Measurements from ENCODE around the gene MEPCE.
A peak's percentile ranks its signal among the peaks of the same experiment; 100 is the strongest.
"Not testable (repeated sequence)": the region's sequence is repeated elsewhere in the genome, so short reads cannot be mapped to it uniquely, and the experiment has no call there.

MEPCE gene

GRCh38 chr7:100433276-100433591 is 3.6 kb downstream of the MEPCE start:
- no peak overlapping the region for H3K4me3 ChIP-seq (ENCODE audit: low read depth, low read length)

- H3K4me3 ChIP-seq (ENCODE audit: low read depth, low read length) = no peak overlapping the region
Observed at GRCh38 chr7:100433592-100434296, 4.1 kb downstream of the MEPCE start.

GRCh38 chr7:100434297-100435144 is 4.9 kb downstream of the MEPCE start:
- H3K4me3 ChIP-seq (ENCODE audit: low read depth, low read length) = peak overlapping the region; percentile 74

DNA sequence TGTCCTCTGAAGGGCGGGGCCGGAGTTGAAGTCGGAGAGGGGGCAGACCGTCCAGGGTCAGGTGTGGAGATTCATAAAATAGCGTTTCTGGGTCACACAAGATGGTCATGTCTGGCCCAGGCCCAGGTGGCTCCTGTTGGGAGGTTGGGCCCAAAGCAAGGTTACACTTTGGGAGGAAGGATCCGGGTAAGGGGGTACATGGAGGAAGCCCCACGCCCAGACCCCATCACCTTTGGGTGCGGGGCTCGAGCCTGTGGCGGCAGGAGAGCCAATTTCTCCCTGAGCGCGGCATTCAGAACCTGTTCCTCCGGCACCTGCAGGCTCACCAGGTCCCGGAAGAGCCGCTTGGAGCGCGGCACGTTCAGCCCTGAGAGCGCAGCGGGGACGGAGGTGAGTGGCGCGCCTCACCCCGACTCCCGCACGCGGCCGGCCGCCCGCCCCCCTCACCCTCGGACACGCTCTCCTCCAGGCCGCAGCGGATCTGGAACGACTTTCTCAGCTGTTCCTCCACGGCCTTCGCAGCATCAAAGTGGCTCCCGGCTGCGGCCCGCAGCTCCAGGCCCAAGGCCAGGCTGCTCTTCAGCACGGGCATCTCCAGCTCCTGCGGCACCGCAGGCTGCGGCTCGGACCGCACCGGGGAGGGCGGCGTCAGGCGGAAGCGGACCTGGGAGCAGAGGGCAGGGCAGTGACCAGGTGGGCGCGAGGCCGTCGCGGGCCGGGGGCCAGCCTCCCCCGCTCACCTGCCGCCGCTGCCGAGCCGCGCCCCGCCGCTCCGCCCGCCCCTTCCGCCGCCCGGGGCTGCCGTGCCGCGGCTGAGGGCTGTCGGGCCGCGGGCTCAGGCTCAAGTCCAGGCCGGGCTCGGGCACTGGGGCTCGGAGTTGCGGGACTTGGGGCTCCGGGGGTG is 6.0 kb downstream of the MEPCE start:
- peak overlapping the region; percentile 74 for H3K4me3 ChIP-seq (ENCODE audit: low read depth, low read length)

- H3K4me3 ChIP-seq (ENCODE audit: low read depth, low read length) = no peak overlapping the region
Observed at GRCh38 chr7:100437150-100438100, 7.8 kb downstream of the MEPCE start.

DNA sequence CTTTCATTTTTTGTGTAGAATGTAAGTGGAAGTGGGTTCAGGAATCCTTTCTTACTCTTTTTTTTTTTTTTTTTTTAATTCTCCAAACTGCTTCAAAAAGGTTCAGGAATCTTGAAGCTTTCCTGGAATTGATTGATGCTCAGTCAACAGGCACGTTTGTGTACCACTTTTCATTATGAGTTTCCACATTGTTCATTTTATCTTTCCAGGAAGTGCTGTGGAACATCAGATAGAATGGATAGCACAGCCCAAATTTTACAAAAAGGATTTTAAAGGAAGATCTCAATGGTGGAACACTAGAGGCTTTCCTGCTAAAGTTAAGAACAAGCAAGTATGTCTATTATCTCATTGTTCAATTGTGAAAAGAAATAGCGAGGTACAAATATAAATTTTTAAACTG is 8.5 kb downstream of the MEPCE start:
- H3K4me3 ChIP-seq (ENCODE audit: low read depth, low read length) = no peak overlapping the region

DNA sequence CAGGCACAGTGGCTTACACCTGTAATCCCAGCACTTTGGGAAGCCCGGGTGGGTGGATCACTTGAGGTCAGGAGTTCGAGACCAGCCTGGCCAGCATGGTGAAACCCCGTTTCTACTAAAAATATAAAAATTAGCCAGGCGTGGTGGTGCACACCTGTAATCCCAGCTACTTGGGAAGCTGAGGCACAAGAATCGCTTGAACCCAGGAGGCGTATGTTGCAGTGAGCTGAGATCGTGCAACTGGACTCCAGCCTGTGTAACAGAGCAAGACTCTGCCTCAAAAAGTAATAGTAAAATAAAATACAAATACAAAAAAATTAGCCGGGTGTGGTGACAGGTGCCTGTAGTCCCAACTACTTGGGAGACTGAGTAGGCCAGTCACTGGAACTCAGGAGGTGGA is 9.1 kb downstream of the MEPCE start:
- H3K4me3 ChIP-seq (ENCODE audit: low read depth, low read length) = not testable (repeated sequence)

GRCh38 chr7:100439244-100439643 is 9.6 kb downstream of the MEPCE start:
- not testable (repeated sequence) for H3K4me3 ChIP-seq (ENCODE audit: low read depth, low read length)

DNA sequence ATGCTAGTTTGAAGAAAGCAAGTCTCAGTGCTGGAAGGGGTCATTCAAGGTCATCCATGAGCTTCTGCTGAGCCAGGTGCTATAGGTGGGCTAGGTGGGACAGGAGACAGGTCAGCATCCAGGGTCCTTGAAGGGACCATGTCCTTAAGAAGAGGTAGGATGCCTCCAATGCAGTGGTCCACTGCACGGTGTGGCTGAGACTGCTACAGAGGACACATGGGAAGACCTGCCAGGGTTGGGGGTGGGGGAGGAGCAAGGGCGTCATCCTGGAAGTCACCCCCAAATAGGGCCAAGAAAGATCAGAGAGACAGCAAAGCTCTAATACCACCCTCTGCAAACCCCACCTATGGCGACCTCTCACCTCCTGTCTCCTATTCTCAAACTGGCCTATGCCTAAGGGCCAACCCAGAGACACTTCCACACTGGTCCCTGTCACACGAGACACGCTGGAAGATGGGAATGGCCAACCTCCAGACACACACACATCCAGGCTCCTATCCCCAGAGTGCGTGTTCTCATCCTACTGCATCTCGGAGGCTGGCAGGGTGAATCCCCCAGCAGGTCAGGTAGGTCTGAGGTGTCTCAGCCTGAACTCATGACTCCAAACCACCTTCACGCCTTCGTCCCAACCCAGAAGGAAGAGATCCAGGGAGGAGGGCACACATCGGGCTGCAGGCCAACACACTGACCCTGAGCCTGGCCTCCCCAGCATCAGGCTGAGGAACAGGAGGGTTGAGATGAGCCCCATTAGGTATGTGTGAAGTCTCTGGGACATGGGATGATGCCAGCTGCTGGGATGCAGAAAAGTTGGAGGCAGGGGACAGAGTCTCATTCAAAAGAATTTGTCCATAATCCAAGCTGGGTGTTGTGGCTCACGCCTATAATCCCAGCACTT is 12.3 kb downstream of the MEPCE start:
- no peak overlapping the region for H3K4me3 ChIP-seq (ENCODE audit: low read depth, low read length)

DNA sequence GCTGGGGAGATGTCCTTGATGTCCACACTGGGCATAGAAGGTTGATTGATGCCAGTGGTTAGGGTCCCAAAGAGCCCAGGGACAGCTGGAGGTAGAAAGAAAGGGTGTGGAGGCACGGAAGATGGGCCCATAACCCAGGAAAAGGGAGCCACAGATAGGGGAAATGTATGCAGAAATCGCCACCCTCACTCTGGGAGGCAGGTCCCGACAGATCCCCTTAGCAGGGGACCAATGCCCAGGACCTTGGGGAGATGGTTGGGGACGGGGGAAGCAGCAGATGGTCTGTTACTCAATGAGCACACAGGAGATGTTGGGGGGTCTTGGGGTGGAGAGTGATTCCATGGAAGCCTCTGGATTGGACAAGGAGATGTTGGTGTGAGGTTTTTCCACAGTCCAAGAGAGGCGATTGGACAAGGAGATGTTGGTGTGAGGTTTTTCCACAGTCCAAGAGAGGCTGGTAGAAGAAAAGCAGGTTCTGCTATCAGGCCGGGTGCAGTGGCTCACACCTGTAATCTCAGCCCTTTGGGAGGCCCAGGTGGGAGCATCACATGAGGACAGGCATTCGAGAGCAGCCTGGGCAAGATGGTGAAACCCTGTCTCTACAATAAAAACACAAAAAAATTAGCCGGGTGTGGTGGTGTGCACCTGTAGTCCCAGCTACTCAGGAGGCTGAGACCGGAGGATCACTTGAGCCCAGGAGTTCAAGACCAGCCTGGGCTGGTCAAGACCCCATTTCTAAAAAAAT is 13.6 kb downstream of the MEPCE start:
- H3K4me3 ChIP-seq (ENCODE audit: low read depth, low read length) = no peak overlapping the region

GRCh38 chr7:100444311-100445278 is 15.0 kb downstream of the MEPCE start:
- H3K4me3 ChIP-seq (ENCODE audit: low read depth, low read length) = no peak overlapping the region

DNA sequence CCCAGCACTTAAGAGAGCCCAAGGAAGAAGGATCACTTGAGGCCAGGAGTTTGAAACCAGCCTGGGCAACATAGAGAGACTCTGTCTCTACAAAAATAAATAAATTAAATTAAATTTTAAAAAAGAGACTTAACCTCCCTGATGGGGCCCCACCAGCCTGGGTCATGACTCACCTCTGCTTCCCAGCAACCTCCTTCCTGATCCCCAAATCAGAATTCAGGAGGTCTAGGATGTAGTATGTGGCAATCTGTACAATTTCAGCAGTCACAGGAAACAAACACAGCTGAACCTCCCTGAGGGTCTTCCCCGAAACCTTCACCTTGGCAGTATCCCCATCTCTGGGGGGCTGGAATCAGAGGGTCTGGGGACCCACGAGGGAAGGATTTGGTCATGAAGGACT is 16.4 kb downstream of the MEPCE start:
- H3K4me3 ChIP-seq (ENCODE audit: low read depth, low read length) = no peak overlapping the region

GRCh38 chr7:100447363-100447762 is 17.7 kb downstream of the MEPCE start:
- not testable (repeated sequence) for H3K4me3 ChIP-seq (ENCODE audit: low read depth, low read length)

DNA sequence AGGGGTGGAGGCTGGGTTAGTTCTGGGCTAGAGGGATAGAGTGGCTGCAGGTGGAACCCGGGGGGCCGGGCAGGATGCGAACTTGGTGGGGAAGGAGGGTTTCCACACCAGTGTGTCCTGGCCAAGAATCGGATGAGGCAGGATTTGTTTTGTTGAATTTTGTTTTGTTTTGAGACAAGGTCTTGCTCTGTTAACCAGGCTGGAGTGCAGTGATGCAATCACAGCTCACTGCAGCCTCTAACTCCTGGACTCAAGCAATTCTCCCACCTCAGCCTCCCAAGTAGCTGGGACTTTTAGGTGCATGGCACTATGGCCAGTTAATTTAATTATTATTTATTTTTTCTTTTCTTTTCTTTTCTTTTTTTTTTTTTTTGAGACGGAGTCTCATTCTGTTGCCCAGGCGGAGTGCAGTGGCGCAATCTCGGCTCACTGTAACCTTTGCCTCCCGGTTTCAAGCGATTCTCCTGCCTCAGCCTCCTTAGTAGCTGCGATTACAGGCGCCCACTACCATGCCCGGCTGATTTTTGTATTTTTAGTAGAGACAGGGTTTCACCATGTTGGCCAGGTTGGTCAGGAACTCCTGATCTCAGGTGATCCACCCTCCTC is 19.7 kb downstream of the MEPCE start:
- H3K4me3 ChIP-seq (ENCODE audit: low read depth, low read length) = no peak overlapping the region

DNA sequence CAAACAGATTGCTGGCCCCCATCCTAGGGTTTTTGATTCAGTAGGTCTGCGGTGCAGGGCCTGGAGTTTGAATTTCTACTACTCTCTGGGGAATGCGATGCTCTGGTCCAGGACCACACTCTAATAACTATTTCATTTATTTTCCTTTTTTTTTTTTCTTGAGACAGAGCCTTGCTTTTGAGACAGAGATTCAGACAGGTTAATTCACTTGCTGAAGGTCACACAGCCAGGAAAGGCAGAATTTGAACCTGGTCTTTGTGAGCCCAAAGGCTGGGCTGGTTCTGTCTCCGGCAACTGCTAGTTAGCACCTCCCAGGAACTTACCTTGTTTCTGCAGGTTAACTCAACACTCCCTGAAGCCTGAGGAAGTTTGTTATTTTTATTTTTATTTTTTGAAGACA is 22.9 kb downstream of the MEPCE start:
- no peak overlapping the region for H3K4me3 ChIP-seq (ENCODE audit: low read depth, low read length)

GRCh38 chr7:100453854-100454253 is 24.2 kb downstream of the MEPCE start:
- H3K4me3 ChIP-seq (ENCODE audit: low read depth, low read length) = not testable (repeated sequence)

DNA sequence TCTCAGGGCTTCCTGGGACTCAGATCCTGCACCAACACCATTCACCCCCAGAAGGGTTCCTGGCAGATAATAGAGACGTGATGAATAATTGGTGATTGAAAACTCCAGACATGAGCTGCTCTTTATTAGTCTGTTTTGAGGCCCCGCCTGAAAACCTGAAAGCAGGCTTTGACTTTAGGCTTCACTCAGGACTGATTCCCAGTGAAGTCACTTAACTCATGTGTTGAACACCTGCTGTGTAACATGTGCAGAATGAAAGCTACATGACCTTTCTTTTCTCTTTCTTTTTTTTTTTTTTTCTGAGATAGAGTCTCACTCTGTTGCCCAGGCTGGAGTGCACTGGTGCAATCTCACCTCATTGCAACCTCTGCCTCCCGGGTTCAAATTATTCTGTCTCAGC is 25.6 kb downstream of the MEPCE start:
- no peak overlapping the region for H3K4me3 ChIP-seq (ENCODE audit: low read depth, low read length)
